Right cardiac atrium (tissue), 5 donors: ENCODE measurements around the gene G6PC2. TPM values are rescaled to one million over a fixed set of nuclear protein-coding genes. Genes with fewer than 3 reads are reported as not detected.
"Not testable (repeated sequence)": the region's sequence is repeated elsewhere in the genome, so short reads cannot be mapped to it uniquely, and the experiment has no call there.

Experiments used
- ATAC-seq, 2 donors: fragments of 200-7000 bp; cut with Tn5 transposase; one replicate each; pipeline versions ENCODE4 v1.8.0 to v1.9.1; 2020; ENCODE audit warnings: moderate library complexity in 2 of 2, mild to moderate bottlenecking in 1 of 2
- DNase-seq, 3 donors: peaks; one replicate each; pipeline ENCODE4 v3.0.0-alpha.2; 2020
- H3K27ac ChIP-seq: one replicate; pipeline ENCODE4 v1.5.1; 2013; ENCODE audit warnings: mild to moderate bottlenecking, low read length, control low read depth, moderate library complexity
- H3K27me3 ChIP-seq: one replicate; pipeline ENCODE4 v1.6.1; 2013; ENCODE audit not compliant: control insufficient read depth, insufficient read depth
- H3K4me1 ChIP-seq: one replicate; pipeline ENCODE4 v1.6.1; 2013; ENCODE audit warnings: low read length; ENCODE audit not compliant: control insufficient read depth, insufficient read depth
- H3K4me3 ChIP-seq: one replicate; pipeline ENCODE4 v1.5.1; 2013; ENCODE audit warnings: low read length, control low read depth
- H3K9me3 ChIP-seq: one replicate; pipeline ENCODE4 v1.6.1; 2013; ENCODE audit warnings: low read length; ENCODE audit not compliant: control insufficient read depth
- WGBS: extraction: QIAGEN DNeasy Blood & Tissue Kit; methylation state at CpG from one replicate; pipeline ENCODE4 v1.1.7; 2013; 5-methylcytosine and 5-hydroxymethylcytosine counted together
- intact Hi-C, 4 donors: fragments of 100-400 bp; cut with DNase I; formaldehyde crosslinking; loops; one replicate each; pipeline versions ENCODE4 v1.11.0 to v1.14.0; 2022 to 2023
- polyA plus RNA-seq: library from polyadenylated mRNA; stranded (reverse); fragments of 200-250 nt; gene quantifications from one replicate; pipeline ENCODE4 v1.2.3, GENCODE V29; 2013
- total RNA-seq, 4 donors: library from RNA; stranded (reverse); fragmentation: NEBNext Ultra II Directional; extraction: Animal tissue kit (Norgen Biotek cat#: 25700); gene quantifications; one replicate each; pipeline ENCODE4 v1.2.1, GENCODE V29; 2021
- donor health status: healthy with polysubstance abuse.
- donor health status: DM: no; HTN: yes; CAD: no.
- donor health status: DM: no; HTN: no; CAD: no.
- donor health status: DM: no; HTN: yes; CAD: no; lungs with severe emphysema.
- donor health status: DM: yes; HTN: yes; CAD: no.

G6PC2 gene
- total and polyA plus RNA-seq, 5 donors: not detected

DNA sequence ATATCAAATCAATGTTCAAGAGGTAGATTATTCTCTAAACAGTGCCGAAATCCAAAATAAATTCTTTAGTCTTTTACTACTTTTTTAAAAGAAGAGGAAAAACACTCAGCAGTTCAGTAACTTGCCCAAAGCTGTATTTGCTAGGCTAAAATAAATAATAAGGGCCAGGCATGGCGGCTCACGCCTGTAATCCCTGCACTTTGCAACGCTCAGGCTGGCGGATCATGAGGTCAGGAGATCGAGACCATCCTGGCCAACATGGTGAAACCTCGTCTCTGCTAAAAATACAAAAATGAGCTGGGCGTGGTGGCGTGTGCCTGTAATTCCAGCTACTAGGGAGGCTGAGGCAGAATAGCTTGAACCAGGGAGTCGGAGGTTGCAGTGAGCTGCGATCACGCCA is 18.9 kb upstream of the G6PC2 start:
- WGBS: 97% methylated on average over 12 of the region's 12 CpGs
- H3K4me1 ChIP-seq, DNase-seq, H3K27me3 ChIP-seq, H3K27ac ChIP-seq, H3K9me3 ChIP-seq, ATAC-seq, intact Hi-C loops, H3K4me3 ChIP-seq: not testable (repeated sequence)

DNA sequence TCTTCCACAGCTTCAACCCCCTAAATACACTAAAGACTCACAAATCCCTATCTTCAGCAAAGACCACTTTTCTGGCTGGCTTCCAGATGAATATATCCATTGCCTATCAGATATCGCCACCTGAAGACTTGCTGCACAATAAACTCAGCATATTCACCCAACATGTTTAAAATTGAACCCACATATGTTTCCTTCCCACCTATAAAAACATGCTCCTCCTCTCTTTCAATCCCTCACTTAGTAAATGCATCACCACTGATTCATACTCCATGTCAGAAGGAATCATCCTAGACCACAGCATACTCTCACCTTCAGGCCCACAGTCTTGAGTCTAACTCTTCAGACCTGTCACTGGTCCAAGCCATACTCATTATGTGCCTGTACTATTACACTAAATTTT is 16.1 kb upstream of the G6PC2 start:
- intact Hi-C loops: no loop called here
- H3K27ac ChIP-seq: no peak overlapping the region

DNA sequence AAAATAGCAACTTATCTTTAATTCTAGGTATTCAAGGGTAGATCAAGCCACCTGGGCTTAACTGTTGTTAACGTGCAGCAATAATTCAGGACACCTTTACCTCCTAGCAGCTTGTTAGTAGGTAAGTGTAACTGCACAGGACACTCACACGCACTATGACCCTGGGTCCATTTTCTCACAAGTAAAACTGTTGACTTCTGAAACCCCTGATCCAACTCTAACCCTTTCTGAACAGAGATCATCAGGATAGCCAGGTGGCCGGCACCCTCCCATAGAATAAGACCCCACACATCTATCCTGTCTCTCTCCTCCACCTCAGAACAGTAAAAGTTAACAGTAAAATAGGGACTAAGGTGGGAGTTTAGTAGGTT is 11.5 kb upstream of the G6PC2 start:
- no peak overlapping the region for H3K4me3 ChIP-seq
- 39% methylated on average over 3 of the region's 3 CpGs for WGBS
- no peak for DNase-seq
- ATAC-seq: no peak
- no peak overlapping the region for H3K27ac ChIP-seq
- no peaks in the 10 kb centered on the region for H3K27me3 ChIP-seq
- no peaks in the 10 kb centered on the region for H3K4me1 ChIP-seq
- no peaks in the 10 kb centered on the region for H3K9me3 ChIP-seq
- intact Hi-C loops: no loop called here

More for the DNA sequence above, 16.1 kb upstream of the G6PC2 start:
- DNase-seq (no peak), ATAC-seq (no peak)
- Histone ChIP-seq H3K9me3 (no peaks in the 10 kb centered on the region), H3K27me3 (no peaks in the 10 kb centered on the region), H3K4me1 (peaks cover 2% of the 10 kb centered on the region), H3K4me3 (no peak overlapping the region)
- 100% methylated on average over 1 of the region's 1 CpG for WGBS

DNA sequence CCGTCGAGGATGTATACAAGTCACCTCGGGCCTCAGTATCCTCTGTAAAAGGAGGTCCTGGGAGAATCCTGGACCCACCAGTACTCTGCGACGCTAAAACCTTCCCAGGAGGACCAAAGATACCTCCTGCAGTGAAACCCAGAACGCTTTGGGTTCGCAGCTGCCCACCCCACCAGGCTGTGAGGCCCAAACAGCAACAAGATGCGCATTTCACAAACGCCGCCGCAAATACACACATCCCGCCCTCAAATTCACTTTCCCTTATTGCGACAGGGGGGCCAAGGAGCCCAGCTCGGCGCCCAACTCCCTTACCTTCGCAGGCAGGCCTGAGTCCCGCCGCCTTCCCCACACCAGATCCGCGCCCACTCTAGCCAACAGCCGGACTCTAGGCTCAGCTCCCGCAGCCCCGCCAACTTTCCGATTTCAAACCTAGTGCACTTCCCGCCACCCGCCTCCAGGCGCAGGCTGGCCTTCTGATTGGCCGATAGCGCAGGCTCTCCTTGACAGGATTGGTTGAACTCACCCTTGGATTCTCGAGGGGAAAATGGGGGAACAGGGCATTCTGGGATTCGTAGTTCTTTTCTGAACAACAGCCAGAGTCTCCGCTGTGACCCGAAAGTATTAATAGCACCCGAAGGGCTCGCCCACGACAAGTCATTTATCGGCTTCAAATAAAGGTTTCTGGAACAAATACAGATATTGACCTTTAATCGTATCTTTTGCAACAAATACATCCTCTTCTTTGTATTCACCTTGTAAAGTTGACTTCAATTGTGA is 10.9 kb upstream of the G6PC2 start, which contains the start of gene SPC25:
Gene SPC25 (minus strand): TSS at position 425 of the 777 bp plus-strand sequence. CDS start 911 bp downstream, outside the sequence.
- Histone ChIP-seq H3K9me3 (no peaks in the 10 kb centered on the region), H3K4me3 (peak within 1 kb of the TSS; percentile 27), H3K27me3 (no peaks in the 10 kb centered on the region), H3K27ac (no peak within 1 kb of the TSS), H3K4me1 (no peaks in the 10 kb centered on the region)
- intact Hi-C loops: no loop called here
- DNase-seq (peak; percentile 88 to 95 (median 93)), ATAC-seq (peak; percentile 98 to 99)
- under 1% methylated on average over 38 of the region's 38 CpGs for WGBS

DNA sequence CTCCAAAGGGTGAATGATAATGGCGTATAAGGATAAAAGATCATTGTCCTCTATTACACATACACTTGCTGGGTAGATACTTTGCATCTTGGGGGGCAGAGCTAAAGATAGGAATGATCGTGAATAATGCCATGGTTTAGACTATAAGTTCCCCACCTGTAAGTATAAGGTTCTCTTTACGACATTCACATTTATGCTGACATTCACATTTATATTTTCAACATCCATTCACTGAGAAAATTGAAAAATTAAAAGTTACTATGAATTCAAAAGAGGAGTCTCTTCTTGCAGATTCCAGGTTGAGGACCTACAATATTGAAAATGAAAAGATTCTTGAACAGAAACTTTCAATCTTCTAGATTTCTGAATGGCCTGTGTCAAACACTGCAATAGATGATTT is 8.8 kb upstream of the G6PC2 start:
- DNase-seq: no peak
- H3K27ac ChIP-seq: no peak overlapping the region
- H3K4me3 ChIP-seq: no peak overlapping the region
- intact Hi-C loops: no loop called here
- 85% methylated on average over 3 of the region's 3 CpGs for WGBS
- H3K27me3 ChIP-seq: no peaks in the 10 kb centered on the region
- ATAC-seq: no peak
- H3K9me3 ChIP-seq: no peaks in the 10 kb centered on the region
- H3K4me1 ChIP-seq: no peaks in the 10 kb centered on the region

DNA sequence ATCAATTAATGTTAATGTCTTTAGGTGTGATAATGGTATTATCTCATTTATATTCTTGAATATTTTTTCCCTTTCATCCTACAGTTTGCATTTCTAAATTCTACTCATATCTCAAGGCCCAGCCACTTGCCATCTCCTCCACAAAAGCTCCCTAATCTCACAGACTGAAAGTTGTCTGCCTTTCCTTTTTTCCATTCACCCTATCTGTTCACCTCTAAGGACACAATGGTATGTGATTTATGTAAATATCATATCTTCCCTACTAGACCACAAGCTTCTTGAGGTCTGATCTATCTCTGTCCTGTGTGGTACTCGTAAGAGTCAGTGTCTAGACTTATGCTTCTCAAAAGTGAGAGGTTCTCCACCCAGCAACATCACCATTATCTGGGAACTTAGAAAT is 7.0 kb upstream of the G6PC2 start:
- intact Hi-C loops: no loop called here
- 91% methylated on average over 1 of the region's 1 CpG for WGBS
- DNase-seq: no peak
- ATAC-seq: no peak
- Histone ChIP-seq H3K27ac (no peak overlapping the region), H3K4me3 (no peak overlapping the region), H3K9me3 (no peaks in the 10 kb centered on the region), H3K27me3 (no peaks in the 10 kb centered on the region), H3K4me1 (no peaks in the 10 kb centered on the region)

DNA sequence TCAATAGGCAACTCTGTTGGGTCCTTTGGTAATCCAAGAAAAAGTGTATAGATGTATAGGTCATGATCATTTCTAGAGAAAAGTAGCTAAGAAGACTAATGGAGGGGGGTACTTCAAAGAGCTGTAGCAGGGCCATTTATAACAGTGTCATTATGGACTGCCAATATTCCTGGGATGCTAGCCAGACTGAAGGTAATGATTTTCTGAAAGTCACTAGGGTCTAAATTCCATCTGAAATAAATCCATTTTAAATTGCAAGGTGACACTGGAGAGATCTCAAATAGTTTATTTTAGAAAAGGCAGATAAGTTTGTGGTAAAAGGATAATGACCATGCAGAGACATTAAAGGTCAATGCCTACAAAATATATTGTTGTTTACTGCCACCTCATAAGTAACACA is 6.4 kb upstream of the G6PC2 start:
- H3K27ac ChIP-seq: no peak overlapping the region
- no peak overlapping the region for H3K4me3 ChIP-seq
- H3K27me3 ChIP-seq: no peaks in the 10 kb centered on the region
- H3K9me3 ChIP-seq: no peaks in the 10 kb centered on the region
- ATAC-seq (no peak), DNase-seq (no peak)
- intact Hi-C loops: no loop called here
- H3K4me1 ChIP-seq: no peaks in the 10 kb centered on the region

DNA sequence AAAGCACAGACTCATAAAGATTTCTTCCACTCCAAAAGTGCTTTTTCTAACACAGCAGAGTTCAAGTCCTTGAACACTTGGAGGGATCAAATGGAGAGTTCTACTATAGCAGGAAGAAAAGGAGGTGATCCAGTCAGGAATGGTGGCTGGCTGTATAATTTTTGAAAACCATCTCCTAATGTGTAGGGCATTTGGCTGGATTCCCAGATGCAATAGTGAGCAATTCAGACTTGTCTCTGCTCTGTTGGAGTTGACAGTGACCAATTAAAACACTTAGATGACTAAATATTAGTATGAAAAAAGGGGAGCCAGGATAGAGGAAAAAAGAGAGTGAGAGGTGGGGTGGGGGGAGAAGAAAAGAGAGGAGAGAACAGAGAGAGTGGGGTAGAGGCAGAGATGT is 5.3 kb upstream of the G6PC2 start:
- H3K27ac ChIP-seq: no peak overlapping the region
- no peak for ATAC-seq
- intact Hi-C loops: no loop called here

DNA sequence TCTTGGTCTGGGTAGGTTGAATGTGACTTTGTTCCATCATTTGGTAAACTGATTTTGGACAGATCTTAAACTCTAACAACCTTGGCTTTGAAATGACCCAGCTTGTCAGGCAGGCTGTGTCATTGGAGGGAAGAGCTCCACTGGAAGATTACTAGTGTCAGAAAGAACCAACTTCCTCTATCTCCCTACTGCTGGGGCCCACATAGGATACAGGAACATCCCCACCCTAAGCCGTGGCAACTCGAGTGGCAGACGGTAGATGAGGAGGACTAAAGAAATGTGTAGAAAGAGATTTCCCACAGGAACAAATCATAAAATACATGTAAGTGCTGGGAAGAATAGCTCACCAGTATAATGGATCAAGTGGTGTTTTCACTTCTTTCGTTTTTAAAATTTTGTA is 4.3 kb upstream of the G6PC2 start:
- WGBS: 48% methylated on average over 4 of the region's 4 CpGs
- no peak overlapping the region for H3K4me3 ChIP-seq
- intact Hi-C loops: no loop called here

More for the DNA sequence above, 5.3 kb upstream of the G6PC2 start:
- Histone ChIP-seq H3K4me3 (no peak overlapping the region), H3K9me3 (no peaks in the 10 kb centered on the region), H3K4me1 (no peaks in the 10 kb centered on the region), H3K27me3 (no peaks in the 10 kb centered on the region)
- no peak for DNase-seq

DNA sequence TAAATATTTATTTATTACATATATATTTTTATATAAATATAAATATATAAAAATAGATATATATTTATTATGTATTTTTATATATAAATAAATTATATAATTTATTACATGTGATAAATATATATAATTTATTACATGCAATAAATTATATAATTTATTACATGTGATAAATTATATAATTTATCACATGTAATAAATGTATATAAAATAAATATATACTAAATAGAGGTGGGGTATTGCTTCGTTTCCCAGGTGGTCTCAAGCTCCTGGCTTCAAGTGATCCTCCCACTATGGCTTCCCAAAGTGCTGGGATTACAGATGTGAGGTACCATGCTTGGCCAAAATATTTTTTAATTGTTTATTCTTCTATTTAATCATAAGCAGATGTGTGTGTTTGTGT is 3.6 kb upstream of the G6PC2 start:
- no peaks in the 10 kb centered on the region for H3K4me1 ChIP-seq
- H3K27ac ChIP-seq: no peak overlapping the region
- intact Hi-C loops: no loop called here
- ATAC-seq (no peak), DNase-seq (no peak)
- H3K4me3 ChIP-seq: no peak overlapping the region
- WGBS: 82% methylated on average over 1 of the region's 1 CpG
- H3K27me3 ChIP-seq: no peaks in the 10 kb centered on the region
- H3K9me3 ChIP-seq: no peaks in the 10 kb centered on the region

More for the DNA sequence above, 4.3 kb upstream of the G6PC2 start:
- Histone ChIP-seq H3K27ac (no peak overlapping the region), H3K4me1 (no peaks in the 10 kb centered on the region), H3K27me3 (no peaks in the 10 kb centered on the region), H3K9me3 (no peaks in the 10 kb centered on the region)
- ATAC-seq: no peak
- DNase-seq: no peak

DNA sequence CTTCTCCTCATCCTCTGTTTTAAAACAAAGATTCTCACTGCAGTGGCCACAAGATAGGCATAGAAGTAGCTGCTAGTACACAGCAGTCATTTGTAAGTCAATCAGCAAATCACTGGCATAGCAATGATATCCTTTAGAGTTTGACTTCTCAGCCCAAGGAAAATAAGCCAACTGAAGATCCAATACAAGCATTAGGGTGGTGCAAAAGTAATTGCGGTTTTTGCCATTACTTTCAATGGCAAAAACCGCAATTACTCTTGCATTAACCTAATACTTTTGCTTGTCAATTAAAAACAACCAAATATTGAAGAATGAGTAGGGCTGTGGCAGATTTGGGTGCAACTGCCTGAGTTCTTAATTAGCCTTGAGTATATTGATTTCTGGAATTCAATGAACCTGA is 2.8 kb downstream of the G6PC2 start:
- Histone ChIP-seq H3K27me3 (no peaks in the 10 kb centered on the region), H3K4me3 (no peak overlapping the region), H3K9me3 (no peaks in the 10 kb centered on the region), H3K27ac (no peak overlapping the region), H3K4me1 (no peaks in the 10 kb centered on the region)
- 92% methylated on average over 2 of the region's 2 CpGs for WGBS
- DNase-seq: no peak
- ATAC-seq: no peak
- intact Hi-C loops: no loop called here

DNA sequence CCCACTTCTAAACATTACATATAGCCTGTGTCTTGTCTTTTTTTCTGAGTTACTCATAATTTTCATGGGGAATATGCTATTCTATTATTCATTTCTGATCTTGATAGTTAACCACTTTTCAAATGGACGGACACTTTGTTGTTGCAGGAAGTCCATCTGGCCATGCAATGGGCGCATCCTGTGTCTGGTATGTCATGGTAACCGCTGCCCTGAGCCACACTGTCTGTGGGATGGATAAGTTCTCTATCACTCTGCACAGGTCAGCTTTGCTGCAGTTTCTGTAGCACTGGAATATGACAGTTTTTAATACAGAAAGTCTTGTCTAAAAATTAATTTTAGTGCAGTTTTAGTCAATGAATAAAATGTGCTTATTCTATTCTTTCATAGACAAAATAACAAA is 3.3 kb downstream of the G6PC2 start:
- no peaks in the 10 kb centered on the region for H3K27me3 ChIP-seq
- H3K27ac ChIP-seq: no peak overlapping the region
- H3K4me3 ChIP-seq: no peak overlapping the region
- intact Hi-C loops: no loop called here
- DNase-seq (no peak), ATAC-seq (no peak)
- no peaks in the 10 kb centered on the region for H3K9me3 ChIP-seq
- no peaks in the 10 kb centered on the region for H3K4me1 ChIP-seq
- WGBS: 90% methylated on average over 3 of the region's 3 CpGs
